Gastroesophageal sphincter (tissue), 4 donors: Measurements from ENCODE around the gene COL4A6. TPM values are rescaled to one million over a fixed set of nuclear protein-coding genes. Genes with fewer than 3 reads are reported as not detected.
A peak's percentile ranks its signal among the peaks of the same experiment; 100 is the strongest.

ENCODE experiments used
- ATAC-seq: fragments of 150-250 bp; one replicate; pipeline ENCODE4 v1.9.1; 2016; ENCODE audit warnings: mild to moderate bottlenecking, moderate library complexity
- H3K27ac ChIP-seq, 4 donors: fragments of 200-600 bp; sonication (generic) in 3 of 4; 1 replicate in 3 of 4; 2 replicates in 1 of 4; pipeline ENCODE4 v1.5.1; 2016 to 2019
- H3K27me3 ChIP-seq: fragments of 200-600 bp; sonication (generic); one replicate; pipeline ENCODE4 v1.5.1; 2019
- H3K36me3 ChIP-seq, 2 donors: fragments of 200-600 bp; sonication (generic); one replicate each; pipeline ENCODE4 v1.5.1; 2019; ENCODE audit warnings: control low read depth in 1 of 2
- H3K4me1 ChIP-seq, 3 donors: fragments of 200-600 bp; sonication (generic); 1 replicate in 2 of 3; 2 replicates in 1 of 3; pipeline ENCODE4 v1.5.1; 2016 to 2019; ENCODE audit warnings: control low read depth in 2 of 3
- H3K4me3 ChIP-seq, 2 donors: fragments of 200-600 bp; sonication (generic); one replicate each; pipeline ENCODE4 v1.5.1; 2019; ENCODE audit warnings: mild to moderate bottlenecking in 1 of 2, moderate library complexity in 1 of 2
- H3K9me3 ChIP-seq, 3 donors: fragments of 200-600 bp; sonication (generic); one replicate each; pipeline ENCODE4 v1.5.1; 2017 to 2019; ENCODE audit warnings: control low read depth in 2 of 3
- EP300 ChIP-seq: sonication (generic); formaldehyde crosslinking; IDR thresholded peaks from one replicate; pipeline ENCODE4 v1.6.1; 2017; ENCODE audit warnings: antibody characterized with exemption, mild to moderate bottlenecking
- POLR2A ChIP-seq, 2 donors: fragments of 450-650 bp; IDR thresholded peaks; one replicate each; pipeline ENCODE4 v1.6.1; 2017; ENCODE audit warnings: antibody characterized with exemption in 2 of 2, mild to moderate bottlenecking in 2 of 2, moderate library complexity in 1 of 2
- POLR2AphosphoS5 ChIP-seq: sonication (generic); formaldehyde crosslinking; IDR thresholded peaks from one replicate; pipeline ENCODE4 v1.6.1; 2017; ENCODE audit warnings: antibody characterized with exemption
- WGBS, 2 donors: methylation state at CpG; one replicate each; pipeline ENCODE4 v1.1.5; 2018; ENCODE audit warnings: low coverage in 1 of 2; 5-methylcytosine and 5-hydroxymethylcytosine counted together
- total RNA-seq, 4 donors: library from RNA; depleted of rRNA; stranded (reverse); fragments of >200 nt; gene quantifications; one replicate each; pipeline ENCODE4 v1.1.0, GENCODE V29; 2016
- TF ChIP-seq, protein P1 (sequence below), 4 experiments: fragments of 200-600 bp in 2 of 4; fragments of 450-650 bp in 2 of 4; sonication (generic) in 1 of 4; IDR thresholded peaks; one replicate each; pipeline ENCODE4 v1.5.1; 2017 to 2019; ENCODE audit warnings: antibody characterized with exemption in 4 of 4, mild to moderate bottlenecking in 2 of 4, moderate library complexity in 2 of 4

COL4A6 gene
- total RNA-seq, 4 donors from 2014 or later: 103 to 369 (median 213) TPM

DNA sequence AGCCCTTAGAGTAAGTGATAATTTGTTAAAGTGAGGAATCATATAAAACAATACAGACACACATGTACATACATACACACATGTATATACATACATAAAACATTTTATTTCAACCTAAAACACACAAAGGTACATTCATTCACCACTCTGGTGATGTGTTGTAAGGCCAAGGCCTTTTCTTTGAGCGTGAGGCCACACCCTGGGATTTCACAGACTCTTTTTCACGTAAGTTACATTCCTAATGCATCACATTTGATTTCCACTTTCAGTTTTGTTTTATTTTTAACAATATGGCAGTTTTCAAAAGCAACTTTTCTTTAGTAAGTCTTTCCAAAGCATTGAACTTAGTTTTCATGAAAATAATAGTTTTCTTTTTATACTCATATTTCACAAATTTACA lies 170.7 kb downstream of the COL4A6 start:
- H3K27me3 ChIP-seq: no peaks in the 10 kb centered on the region
- WGBS, 2 donors: 14 to 39% methylated on average over 2 of the region's 2 CpGs
- no peak for ATAC-seq

GRCh38 chrX:108264376-108264775 lies 173.8 kb downstream of the COL4A6 start:
- no peaks in the 10 kb centered on the region for H3K27me3 ChIP-seq
- H3K27ac ChIP-seq: peak overlapping the region in 2 of 4 donors; percentile 31 to 71
- H3K4me1 ChIP-seq: peaks cover 0 to 7% (median 0%) of the 10 kb centered on the region in 3 donors
- TF ChIP-seq, protein P1, sequence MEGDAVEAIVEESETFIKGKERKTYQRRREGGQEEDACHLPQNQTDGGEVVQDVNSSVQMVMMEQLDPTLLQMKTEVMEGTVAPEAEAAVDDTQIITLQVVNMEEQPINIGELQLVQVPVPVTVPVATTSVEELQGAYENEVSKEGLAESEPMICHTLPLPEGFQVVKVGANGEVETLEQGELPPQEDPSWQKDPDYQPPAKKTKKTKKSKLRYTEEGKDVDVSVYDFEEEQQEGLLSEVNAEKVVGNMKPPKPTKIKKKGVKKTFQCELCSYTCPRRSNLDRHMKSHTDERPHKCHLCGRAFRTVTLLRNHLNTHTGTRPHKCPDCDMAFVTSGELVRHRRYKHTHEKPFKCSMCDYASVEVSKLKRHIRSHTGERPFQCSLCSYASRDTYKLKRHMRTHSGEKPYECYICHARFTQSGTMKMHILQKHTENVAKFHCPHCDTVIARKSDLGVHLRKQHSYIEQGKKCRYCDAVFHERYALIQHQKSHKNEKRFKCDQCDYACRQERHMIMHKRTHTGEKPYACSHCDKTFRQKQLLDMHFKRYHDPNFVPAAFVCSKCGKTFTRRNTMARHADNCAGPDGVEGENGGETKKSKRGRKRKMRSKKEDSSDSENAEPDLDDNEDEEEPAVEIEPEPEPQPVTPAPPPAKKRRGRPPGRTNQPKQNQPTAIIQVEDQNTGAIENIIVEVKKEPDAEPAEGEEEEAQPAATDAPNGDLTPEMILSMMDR (IDR thresholded peaks at IDR 0.05): no peak
- TF ChIP-seq POLR2A (IDR thresholded peaks at IDR 0.05) (no peak), EP300 (no peak), POLR2AphosphoS5 (no peak)
- ATAC-seq: no peak
- no peaks in the 10 kb centered on the region for H3K9me3 ChIP-seq
- 33 to 40% methylated on average over 1 to 2 of the region's 2 CpGs for WGBS, 2 donors
- H3K4me3 ChIP-seq: no peak overlapping the region
- no peaks in the 10 kb centered on the region for H3K36me3 ChIP-seq

More for the DNA sequence above, 170.7 kb downstream of the COL4A6 start:
- Histone ChIP-seq H3K36me3 (no peaks in the 10 kb centered on the region), H3K9me3 (no peaks in the 10 kb centered on the region), H3K4me1 (peaks cover 0 to 21% (median 0%) of the 10 kb centered on the region in 3 donors), H3K4me3 (no peak overlapping the region), H3K27ac (peak overlapping the region in 2 of 4 donors; percentile 71 to 76)
- TF ChIP-seq, protein P1 (IDR thresholded peaks at IDR 0.05): no peak
- TF ChIP-seq POLR2AphosphoS5 (no peak), EP300 (no peak), POLR2A (IDR thresholded peaks at IDR 0.05) (no peak)

- no peak for ATAC-seq
- TF ChIP-seq, protein P1 (IDR thresholded peaks at IDR 0.05): no peak
- peak; percentile 54 for TF ChIP-seq POLR2AphosphoS5
- no peak for TF ChIP-seq EP300
- no peak for TF ChIP-seq POLR2A (IDR thresholded peaks at IDR 0.05)
- H3K27ac ChIP-seq: peak overlapping the region in 3 of 4 donors; percentile 31 to 71 (median 48)
These were observed 176.5 kb downstream of the COL4A6 start for GRCh38 chrX:108261549-108262203.

DNA sequence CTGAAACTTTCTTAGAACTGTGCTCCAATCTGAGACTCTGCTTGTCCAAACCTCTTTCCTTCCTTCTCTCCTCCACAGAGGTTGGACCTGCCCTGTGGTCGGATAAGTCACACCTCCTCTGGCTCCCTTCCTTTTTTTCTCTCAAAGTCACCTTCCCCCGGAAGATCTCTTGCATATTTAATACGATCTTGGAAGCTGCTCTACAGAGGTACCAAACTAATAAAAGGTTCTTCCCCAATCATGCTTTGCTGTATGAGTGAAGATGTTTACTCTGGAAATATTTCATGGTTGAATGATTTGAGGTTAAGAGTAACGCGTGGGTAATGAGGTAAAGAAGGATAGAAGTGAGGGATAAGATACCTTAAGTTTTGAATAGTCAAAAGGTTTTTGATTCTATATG lies 180.7 kb downstream of the COL4A6 start:
- Histone ChIP-seq H3K27ac (peak overlapping the region in 2 of 4 donors; percentile 5 to 71), H3K4me1 (peaks cover 0 to 22% (median 0%) of the 10 kb centered on the region in 3 donors), H3K27me3 (no peaks in the 10 kb centered on the region), H3K4me3 (no peak overlapping the region), H3K36me3 (no peaks in the 10 kb centered on the region), H3K9me3 (no peaks in the 10 kb centered on the region)
- WGBS, 2 donors: 0 to 93% methylated on average over 2 of the region's 5 CpGs
- TF ChIP-seq, protein P1 (IDR thresholded peaks at IDR 0.05): no peak
- no peak for TF ChIP-seq EP300
- TF ChIP-seq POLR2AphosphoS5: no peak
- TF ChIP-seq POLR2A (IDR thresholded peaks at IDR 0.05): no peak
- ATAC-seq: no peak

More at GRCh38 chrX:108261549-108262203, 176.5 kb downstream of the COL4A6 start:
- no peaks in the 10 kb centered on the region for H3K27me3 ChIP-seq
- H3K36me3 ChIP-seq: no peaks in the 10 kb centered on the region
- no peak overlapping the region for H3K4me3 ChIP-seq
- H3K4me1 ChIP-seq: peaks cover 0 to 22% (median 0%) of the 10 kb centered on the region in 3 donors
- no peaks in the 10 kb centered on the region for H3K9me3 ChIP-seq

- TF ChIP-seq EP300: no peak
- no peak for TF ChIP-seq POLR2AphosphoS5
- TF ChIP-seq POLR2A (IDR thresholded peaks at IDR 0.05): no peak
- TF ChIP-seq, protein P1 (IDR thresholded peaks at IDR 0.05): no peak
- H3K4me1 ChIP-seq: peaks cover 0 to 29% (median 0%) of the 10 kb centered on the region in 3 donors
- ATAC-seq: no peak
- H3K9me3 ChIP-seq: no peaks in the 10 kb centered on the region
- no peaks in the 10 kb centered on the region for H3K27me3 ChIP-seq
- no peak overlapping the region for H3K4me3 ChIP-seq
- H3K36me3 ChIP-seq: no peaks in the 10 kb centered on the region
- peak overlapping the region in 1 of 4 donors; percentile 71 for H3K27ac ChIP-seq
These were observed 183.6 kb downstream of the COL4A6 start for GRCh38 chrX:108254636-108255035.
